Prostate gland (tissue), 2 donors: ENCODE data around the gene LOC101059915.

Source experiments
- CTCF ChIP-seq, 4 experiments: fragments of 200-600 bp in 2 of 4; fragments of 450-650 bp in 2 of 4; sonication (generic) in 2 of 4; IDR thresholded peaks; 1 replicate in 3 of 4; 2 replicates in 1 of 4; pipeline ENCODE4 v1.5.1; 2016 to 2019; ENCODE audit warnings: antibody characterized with exemption in 4 of 4, mild to moderate bottlenecking in 2 of 4, moderate library complexity in 2 of 4
- POLR2A ChIP-seq: fragments of 450-650 bp; IDR thresholded peaks from one replicate; pipeline ENCODE4 v1.6.1; 2016; ENCODE audit warnings: antibody characterized with exemption, mild to moderate bottlenecking
- POLR2AphosphoS5 ChIP-seq: sonication (generic); formaldehyde crosslinking; IDR thresholded peaks from one replicate; pipeline ENCODE4 v1.6.1; 2017; ENCODE audit warnings: antibody characterized with exemption

GRCh38 chrX:71637253-71637618, 30.1 kb upstream of the LOC101059915 start:
- no peak for TF ChIP-seq POLR2AphosphoS5
- no peak for TF ChIP-seq POLR2A
- no peak for TF ChIP-seq CTCF (IDR thresholded peaks at IDR 0.05)
